HCT116 (cell line): ENCODE results near the gene TMEM9. TPM values are rescaled to one million over a fixed set of nuclear protein-coding genes. Genes with fewer than 3 reads are reported as not detected.

Experiments used
- ATAC-seq: fragments of 200-7000 bp; cut with Tn5 transposase; 2 replicates; pipeline ENCODE4 v1.9.1; 2020; ENCODE audit warnings: mild to moderate bottlenecking, moderate library complexity
- BruUV-seq: library from RNA; stranded (reverse); fragments of 400-500 nt; replicated peaks from 2 replicates; lab custom pipeline; 2021; lab: Mats Ljungman, UMichigan
- CTCF ChIA-PET: fragments of 300-600 bp; sonication (Branson Sonifier 250); formaldehyde crosslinking; loops from one replicate; lab custom pipeline; 2021; ENCODE audit warnings: antibody characterized with exemption; lab: Charles Lee
- POLR2A ChIA-PET: fragments of 300-600, 350-600 bp; sonication (Branson Sonifier 250); formaldehyde crosslinking; loops from one replicate; lab custom pipeline; 2021; ENCODE audit warnings: antibody characterized with exemption; lab: Charles Lee
- RAD21 ChIA-PET, 2 experiments: fragments of 300-600 bp; sonication (Branson Sonifier 250); formaldehyde crosslinking; loops; one replicate each; lab custom pipeline; 2023; ENCODE audit warnings: low total read pairs in 2 of 2; ENCODE audit not compliant: uncharacterized antibody in 2 of 2, unreplicated experiment in 2 of 2, low non-redundant PET in 1 of 2; lab: Charles Lee
- DNase-seq: peaks from one replicate; pipeline ENCODE4 v3.0.0-alpha.2; 2010; ENCODE audit warnings: low read depth, low spot score
- H2AFZ ChIP-seq: fragments of 200-600 bp; shearing (Covaris generic), sonication (generic); 2 replicates; pipeline ENCODE4 v1.6.1; 2017; ENCODE audit warnings: low read depth, mixed run types, mixed read lengths, antibody characterized with exemption, low read length; ENCODE audit not compliant: poor library complexity, severe bottlenecking
- H3K27ac ChIP-seq: 2 replicates; pipeline ENCODE4 v1.5.1; 2012; ENCODE audit warnings: low read depth, low read length
- H3K27me3 ChIP-seq: fragments of 200-600 bp; sonication (generic); 2 replicates; pipeline ENCODE4 v1.6.1; 2016; ENCODE audit warnings: mixed run types, low read length, mixed read lengths; ENCODE audit not compliant: insufficient read depth
- H3K36me3 ChIP-seq, 2 experiments: fragments of 200-500 bp in 1 of 2; fragments of 200-600 bp in 1 of 2; sonication (Bioruptor generic) in 1 of 2; sonication (generic) in 1 of 2; 2 replicates each; pipeline versions ENCODE4 v1.5.1 to v1.6.1; 2014 to 2016; ENCODE audit warnings: low read length in 2 of 2, inconsistent platforms in 1 of 2, mixed read lengths in 1 of 2, mixed run types in 1 of 2; ENCODE audit not compliant: insufficient read depth in 2 of 2, control insufficient read depth in 1 of 2
- H3K4me1 ChIP-seq, 2 experiments: fragments of 200-600 bp in 1 of 2; sonication (generic) in 1 of 2; 2 replicates each; pipeline versions ENCODE4 v1.5.1 to v1.6.1; 2012 to 2017; ENCODE audit warnings: low read length in 2 of 2, inconsistent platforms in 1 of 2, mild to moderate bottlenecking in 1 of 2, mixed read lengths in 1 of 2, mixed run types in 1 of 2, moderate library complexity in 1 of 2; ENCODE audit not compliant: insufficient read depth in 2 of 2, control insufficient read depth in 1 of 2
- H3K4me2 ChIP-seq: fragments of 200-600 bp; sonication (generic); 2 replicates; pipeline ENCODE4 v1.6.1; 2017; ENCODE audit warnings: mixed run types, low read length, mixed read lengths
- H3K4me3 ChIP-seq, 2 experiments: fragments of 200-600 bp in 1 of 2; sonication (generic) in 1 of 2; replicated peaks in 1 of 2; 2 replicates each; pipeline ENCODE4 v1.5.1; 2011 to 2016; ENCODE audit warnings: low read length in 2 of 2, control low read depth in 1 of 2, low read depth in 1 of 2, mild to moderate bottlenecking in 1 of 2, mixed read lengths in 1 of 2, mixed run types in 1 of 2
- H3K79me2 ChIP-seq: fragments of 200-600 bp; sonication (generic); 2 replicates; pipeline ENCODE4 v1.6.1; 2017; ENCODE audit warnings: mild to moderate bottlenecking, mixed run types, low read length, moderate library complexity, mixed read lengths; ENCODE audit not compliant: insufficient read depth
- H3K9ac ChIP-seq: fragments of 200-600 bp; sonication (generic); 2 replicates; pipeline ENCODE4 v1.6.1; 2016; ENCODE audit warnings: low read length, mixed read lengths
- H3K9me2 ChIP-seq: fragments of 200-600 bp; sonication (generic), shearing (Covaris generic); 2 replicates; pipeline ENCODE4 v1.6.1; 2017; ENCODE audit warnings: mixed run types, mild to moderate bottlenecking, moderate library complexity; ENCODE audit not compliant: insufficient read depth
- H3K9me3 ChIP-seq, 2 experiments: fragments of 200-500 bp in 1 of 2; fragments of 200-600 bp in 1 of 2; sonication (Bioruptor generic) in 1 of 2; sonication (generic) in 1 of 2; 2 replicates each; pipeline ENCODE4 v1.6.1; 2014 to 2017; ENCODE audit warnings: low read length in 2 of 2, mixed read lengths in 2 of 2, inconsistent platforms in 1 of 2, low read depth in 1 of 2, mild to moderate bottlenecking in 1 of 2, mixed run types in 1 of 2, moderate library complexity in 1 of 2; ENCODE audit not compliant: control insufficient read depth in 1 of 2, insufficient read depth in 1 of 2
- H4K20me1 ChIP-seq: fragments of 200-600 bp; sonication (generic), shearing (Covaris generic); 2 replicates; pipeline ENCODE4 v1.6.1; 2017; ENCODE audit warnings: mixed run types, mild to moderate bottlenecking, moderate library complexity; ENCODE audit not compliant: insufficient read depth
- CEBPB ChIP-seq: IDR thresholded peaks from 2 replicates; pipeline ENCODE4 v1.6.1; 2012; ENCODE audit warnings: low read depth
- EGR1 ChIP-seq: IDR thresholded peaks from 2 replicates; pipeline ENCODE4 v1.6.1; 2012; ENCODE audit warnings: low read depth
- POLR2AphosphoS5 ChIP-seq: IDR thresholded peaks from 2 replicates; pipeline ENCODE4 v1.6.1; 2011; ENCODE audit warnings: mild to moderate bottlenecking, low read depth, low read length, moderate library complexity
- SIN3A ChIP-seq: IDR thresholded peaks from 2 replicates; pipeline ENCODE4 v1.6.1; 2012; ENCODE audit warnings: low read depth
- SP1 ChIP-seq: IDR thresholded peaks from 2 replicates; pipeline ENCODE4 v1.6.1; 2012; ENCODE audit warnings: low read depth
- YY1 ChIP-seq: IDR thresholded peaks from 2 replicates; pipeline ENCODE4 v1.6.1; 2011; ENCODE audit warnings: low read length, low read depth, moderate library complexity, mild to moderate bottlenecking; ENCODE audit not compliant: insufficient replicate concordance; ENCODE audit errors: extremely low read depth
- ZFX ChIP-seq: fragments of 450-650 bp; IDR thresholded peaks from 2 replicates; pipeline ENCODE4 v1.6.1; 2017
- intact Hi-C: fragments of 100-400 bp; cut with micrococcal nuclease; formaldehyde crosslinking; loops from 2 replicates; pipeline ENCODE4 v1.10.0; 2022
- total RNA-seq: library from RNA; stranded (reverse); gene quantifications from one replicate; pipeline ENCODE4 v1.2.1, GENCODE V29; 2021; ENCODE audit not compliant: unreplicated experiment
- TF ChIP-seq, protein P1 (sequence below), 3 experiments: fragments of 200-600 bp in 1 of 3; sonication (generic) in 1 of 3; IDR thresholded peaks in 2 of 3; conservative IDR thresholded peaks in 1 of 3; 2 replicates each; pipeline ENCODE4 v1.5.1; 2012 to 2017; ENCODE audit warnings: low read depth in 2 of 3, low read length in 2 of 3, antibody characterized with exemption in 1 of 3, borderline replicate concordance in 1 of 3, control low read depth in 1 of 3, mild to moderate bottlenecking in 1 of 3, mixed read lengths in 1 of 3, mixed run types in 1 of 3, moderate library complexity in 1 of 3; ENCODE audit not compliant: insufficient read depth in 1 of 3
- TF ChIP-seq, protein P2 (sequence below): IDR thresholded peaks from 2 replicates; pipeline ENCODE4 v1.6.1; 2012
- TF ChIP-seq, protein P3 (sequence below): IDR thresholded peaks from 2 replicates; pipeline ENCODE4 v1.6.1; 2012
- TF ChIP-seq, protein P4 (sequence below): IDR thresholded peaks from 2 replicates; pipeline ENCODE4 v1.6.1; 2011; ENCODE audit warnings: mild to moderate bottlenecking, low read length, moderate library complexity; ENCODE audit not compliant: insufficient replicate concordance; ENCODE audit errors: extremely low read depth

The TMEM9 gene
- total RNA-seq, 1 experiment from 2014 or later: 66.3 TPM

DNA sequence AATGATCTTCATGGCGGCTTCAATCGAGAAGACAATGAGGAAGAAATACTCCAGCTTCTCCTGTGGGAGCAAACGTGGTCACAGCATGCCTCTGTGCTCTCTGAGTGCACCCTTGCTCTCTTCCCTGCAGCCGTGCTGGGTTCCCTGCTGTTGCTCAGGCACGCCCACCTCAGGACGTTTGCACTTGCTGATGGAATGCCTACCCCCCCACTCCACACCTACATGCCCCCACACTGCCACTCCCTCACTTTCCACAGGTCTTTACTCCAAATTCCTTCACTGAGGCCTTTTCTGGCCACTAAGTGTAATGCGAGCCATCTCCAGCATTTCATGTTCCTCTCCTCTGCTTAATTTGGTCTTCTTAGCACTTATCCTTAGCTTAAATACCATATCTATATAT is 60.3 kb downstream of the TMEM9 start:
- ChIA-PET RAD21 (no interaction called here), CTCF (no interaction called here), POLR2A (no interaction called here)
- Histone ChIP-seq H3K4me2 (no peak overlapping the region), H3K9me2 (no peaks in the 10 kb centered on the region), H3K9me3 (no peaks in the 10 kb centered on the region), H3K79me2 (no peaks in the 10 kb centered on the region), H3K27ac (no peak overlapping the region), H3K27me3 (no peaks in the 10 kb centered on the region), H3K4me3 (no peak overlapping the region), H3K36me3 (no peaks in the 10 kb centered on the region), H3K4me1 (no peaks in the 10 kb centered on the region), H3K9ac (no peak overlapping the region), H4K20me1 (no peaks in the 10 kb centered on the region), H2AFZ (no peak overlapping the region)
- DNase-seq: no peak
- no peak for TF ChIP-seq ZFX
- TF ChIP-seq, protein P1, sequence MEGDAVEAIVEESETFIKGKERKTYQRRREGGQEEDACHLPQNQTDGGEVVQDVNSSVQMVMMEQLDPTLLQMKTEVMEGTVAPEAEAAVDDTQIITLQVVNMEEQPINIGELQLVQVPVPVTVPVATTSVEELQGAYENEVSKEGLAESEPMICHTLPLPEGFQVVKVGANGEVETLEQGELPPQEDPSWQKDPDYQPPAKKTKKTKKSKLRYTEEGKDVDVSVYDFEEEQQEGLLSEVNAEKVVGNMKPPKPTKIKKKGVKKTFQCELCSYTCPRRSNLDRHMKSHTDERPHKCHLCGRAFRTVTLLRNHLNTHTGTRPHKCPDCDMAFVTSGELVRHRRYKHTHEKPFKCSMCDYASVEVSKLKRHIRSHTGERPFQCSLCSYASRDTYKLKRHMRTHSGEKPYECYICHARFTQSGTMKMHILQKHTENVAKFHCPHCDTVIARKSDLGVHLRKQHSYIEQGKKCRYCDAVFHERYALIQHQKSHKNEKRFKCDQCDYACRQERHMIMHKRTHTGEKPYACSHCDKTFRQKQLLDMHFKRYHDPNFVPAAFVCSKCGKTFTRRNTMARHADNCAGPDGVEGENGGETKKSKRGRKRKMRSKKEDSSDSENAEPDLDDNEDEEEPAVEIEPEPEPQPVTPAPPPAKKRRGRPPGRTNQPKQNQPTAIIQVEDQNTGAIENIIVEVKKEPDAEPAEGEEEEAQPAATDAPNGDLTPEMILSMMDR (IDR thresholded peaks at IDR 0.05 in 2 of 3, conservative IDR thresholded peaks at IDR 0.05 in 1 of 3; ENCODE audit: borderline replicate concordance in 1 of 3, insufficient read depth in 1 of 3, low read depth in 2 of 3, low read length in 2 of 3): no peak
- TF ChIP-seq, protein P2, sequence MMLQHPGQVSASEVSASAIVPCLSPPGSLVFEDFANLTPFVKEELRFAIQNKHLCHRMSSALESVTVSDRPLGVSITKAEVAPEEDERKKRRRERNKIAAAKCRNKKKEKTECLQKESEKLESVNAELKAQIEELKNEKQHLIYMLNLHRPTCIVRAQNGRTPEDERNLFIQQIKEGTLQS: no peak
- TF ChIP-seq, protein P3, sequence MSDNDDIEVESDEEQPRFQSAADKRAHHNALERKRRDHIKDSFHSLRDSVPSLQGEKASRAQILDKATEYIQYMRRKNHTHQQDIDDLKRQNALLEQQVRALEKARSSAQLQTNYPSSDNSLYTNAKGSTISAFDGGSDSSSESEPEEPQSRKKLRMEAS: no peak
- TF ChIP-seq SIN3A: no peak
- TF ChIP-seq EGR1: no peak
- no peak for TF ChIP-seq POLR2AphosphoS5
- TF ChIP-seq CEBPB: no peak
- TF ChIP-seq, protein P4, sequence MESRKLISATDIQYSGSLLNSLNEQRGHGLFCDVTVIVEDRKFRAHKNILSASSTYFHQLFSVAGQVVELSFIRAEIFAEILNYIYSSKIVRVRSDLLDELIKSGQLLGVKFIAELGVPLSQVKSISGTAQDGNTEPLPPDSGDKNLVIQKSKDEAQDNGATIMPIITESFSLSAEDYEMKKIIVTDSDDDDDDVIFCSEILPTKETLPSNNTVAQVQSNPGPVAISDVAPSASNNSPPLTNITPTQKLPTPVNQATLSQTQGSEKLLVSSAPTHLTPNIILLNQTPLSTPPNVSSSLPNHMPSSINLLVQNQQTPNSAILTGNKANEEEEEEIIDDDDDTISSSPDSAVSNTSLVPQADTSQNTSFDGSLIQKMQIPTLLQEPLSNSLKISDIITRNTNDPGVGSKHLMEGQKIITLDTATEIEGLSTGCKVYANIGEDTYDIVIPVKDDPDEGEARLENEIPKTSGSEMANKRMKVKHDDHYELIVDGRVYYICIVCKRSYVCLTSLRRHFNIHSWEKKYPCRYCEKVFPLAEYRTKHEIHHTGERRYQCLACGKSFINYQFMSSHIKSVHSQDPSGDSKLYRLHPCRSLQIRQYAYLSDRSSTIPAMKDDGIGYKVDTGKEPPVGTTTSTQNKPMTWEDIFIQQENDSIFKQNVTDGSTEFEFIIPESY: no peak
- TF ChIP-seq YY1: no peak
- no peak for TF ChIP-seq SP1
- intact Hi-C loops: no loop called here
- no TSS peak for BruUV-seq
- no peak for ATAC-seq
